NCI-H2029 (cell line): Measurements from ENCODE around the gene LDLRAD4.

Source experiments
- DNase-seq: peaks from one replicate; lab custom pipeline; 2025; lab: John Stamatoyannopoulos, UW

The LDLRAD4 gene

GRCh38 chr18:13616041-13616440 lies 397.5 kb downstream of the LDLRAD4 start:
- no peak for DNase-seq

GRCh38 chr18:13616525-13617035 lies 398.0 kb downstream of the LDLRAD4 start:
- no peak for DNase-seq

GRCh38 chr18:13617826-13618515 lies 399.4 kb downstream of the LDLRAD4 start:
- DNase-seq = no peak

GRCh38 chr18:13618760-13619438 lies 400.3 kb downstream of the LDLRAD4 start:
- DNase-seq = no peak

GRCh38 chr18:13619505-13620205 lies 401.1 kb downstream of the LDLRAD4 start:
- no peak for DNase-seq

GRCh38 chr18:13620206-13620672 lies 401.7 kb downstream of the LDLRAD4 start:
- DNase-seq = no peak

GRCh38 chr18:13620818-13621445 lies 402.4 kb downstream of the LDLRAD4 start:
- DNase-seq = no peak

- no peak for DNase-seq
These were observed 402.9 kb downstream of the LDLRAD4 start for GRCh38 chr18:13621446-13621849.

GRCh38 chr18:13621886-13622619 lies 403.5 kb downstream of the LDLRAD4 start:
- no peak for DNase-seq

- DNase-seq = no peak
These were observed 404.2 kb downstream of the LDLRAD4 start for GRCh38 chr18:13622751-13623150.

GRCh38 chr18:13623348-13623747 lies 404.8 kb downstream of the LDLRAD4 start:
- no peak for DNase-seq

GRCh38 chr18:13623871-13624270 lies 405.3 kb downstream of the LDLRAD4 start:
- no peak for DNase-seq

GRCh38 chr18:13624563-13625237 lies 406.1 kb downstream of the LDLRAD4 start:
- DNase-seq = no peak

GRCh38 chr18:13625355-13625754 lies 406.8 kb downstream of the LDLRAD4 start:
- no peak for DNase-seq

GRCh38 chr18:13625843-13626543 lies 407.4 kb downstream of the LDLRAD4 start:
- no peak for DNase-seq

GRCh38 chr18:13626544-13626908 lies 408.0 kb downstream of the LDLRAD4 start:
- no peak for DNase-seq

- DNase-seq = no peak
These were observed 409.1 kb downstream of the LDLRAD4 start for GRCh38 chr18:13627639-13628038.

- no peak for DNase-seq
These were observed 409.7 kb downstream of the LDLRAD4 start for GRCh38 chr18:13628211-13628610.

GRCh38 chr18:13629841-13630715 lies 411.5 kb downstream of the LDLRAD4 start:
- DNase-seq = peak; percentile 34
